Superior temporal gyrus (tissue), 1 donor: ENCODE data around the gene PPRC1.

Experiments used
- DNase-seq: peaks from one replicate; pipeline ENCODE4 v3.0.0-alpha.2; 2016; ENCODE audit errors: extremely low spot score

PPRC1 gene

GRCh38 chr10:102132563-102133372, at the start of gene PPRC1:
TSS of gene PPRC1 (plus strand) at chr10:102133040. CDS start at chr10:102133069, 29 bp downstream.
- DNase-seq: peak; percentile 99

DNA sequence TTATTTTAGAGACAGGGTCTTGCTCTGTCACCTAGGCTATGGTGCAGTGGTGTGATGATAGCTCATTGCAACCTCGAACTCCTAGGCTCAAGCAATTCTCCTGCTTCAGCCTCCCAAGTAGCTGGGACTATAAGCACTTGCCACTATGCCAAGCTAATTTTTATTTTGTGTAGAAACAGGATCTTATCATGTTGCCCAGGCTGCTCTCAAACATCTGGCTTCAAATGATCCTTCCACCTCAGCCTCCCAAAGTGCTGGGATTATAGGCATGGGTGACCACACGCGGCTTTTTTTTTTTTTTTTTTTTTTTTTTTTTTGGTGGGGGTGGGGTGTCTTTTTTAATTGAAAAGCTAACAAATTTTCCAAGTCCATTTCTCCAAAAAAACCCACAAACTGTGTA, 49.3 kb upstream of the PPRC1 start:
- no peak for DNase-seq

- DNase-seq: no peak
These were observed 47.5 kb upstream of the PPRC1 start for GRCh38 chr10:102085336-102085735.

- DNase-seq: no peak
These were observed 46.6 kb upstream of the PPRC1 start for GRCh38 chr10:102086196-102086595.

- no peak for DNase-seq
These were observed 42.1 kb upstream of the PPRC1 start for GRCh38 chr10:102090772-102091171.

GRCh38 chr10:102096449-102096848, 36.4 kb upstream of the PPRC1 start:
- no peak for DNase-seq

DNA sequence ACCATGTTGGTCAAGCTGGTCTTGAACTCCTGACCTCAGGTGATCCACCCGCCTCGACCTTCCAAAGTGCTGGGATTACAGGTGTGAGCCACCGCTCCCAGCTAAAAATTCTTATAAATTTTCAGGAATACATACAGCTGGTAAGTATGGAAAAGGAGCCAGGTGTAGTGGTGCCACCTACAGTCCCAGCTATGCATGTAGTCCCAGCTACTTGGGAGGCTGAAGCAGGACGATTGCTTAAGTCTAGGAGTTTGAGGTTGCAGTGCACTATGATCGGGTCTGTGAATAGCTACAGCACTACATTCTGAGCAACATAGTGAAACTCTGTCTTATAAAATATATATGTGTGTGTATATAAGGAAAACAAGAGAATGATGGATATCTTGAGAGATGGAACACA, 31.7 kb upstream of the PPRC1 start:
- no peak for DNase-seq

DNA sequence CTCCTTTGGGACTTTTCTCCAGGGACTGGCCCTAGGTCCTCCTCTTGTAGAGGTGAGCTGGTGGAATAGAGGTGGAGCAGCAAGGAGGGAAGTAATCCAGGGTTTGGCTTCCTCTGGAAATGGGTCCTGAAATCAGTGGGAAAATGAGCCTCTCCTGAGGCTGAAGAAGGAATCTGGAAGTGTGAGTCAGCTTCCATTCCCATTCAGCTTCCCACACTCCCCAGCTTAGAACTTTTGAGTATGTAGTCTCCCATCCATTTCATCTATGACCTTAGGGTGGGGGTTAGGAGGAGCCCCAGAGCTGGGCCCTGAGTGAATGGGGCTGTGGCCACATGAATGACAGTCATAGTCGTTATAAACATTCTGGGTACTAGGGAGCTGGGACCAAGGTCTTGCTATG, 30.4 kb upstream of the PPRC1 start:
- DNase-seq: no peak

GRCh38 chr10:102106998-102107397, 25.8 kb upstream of the PPRC1 start:
- DNase-seq: no peak

DNA sequence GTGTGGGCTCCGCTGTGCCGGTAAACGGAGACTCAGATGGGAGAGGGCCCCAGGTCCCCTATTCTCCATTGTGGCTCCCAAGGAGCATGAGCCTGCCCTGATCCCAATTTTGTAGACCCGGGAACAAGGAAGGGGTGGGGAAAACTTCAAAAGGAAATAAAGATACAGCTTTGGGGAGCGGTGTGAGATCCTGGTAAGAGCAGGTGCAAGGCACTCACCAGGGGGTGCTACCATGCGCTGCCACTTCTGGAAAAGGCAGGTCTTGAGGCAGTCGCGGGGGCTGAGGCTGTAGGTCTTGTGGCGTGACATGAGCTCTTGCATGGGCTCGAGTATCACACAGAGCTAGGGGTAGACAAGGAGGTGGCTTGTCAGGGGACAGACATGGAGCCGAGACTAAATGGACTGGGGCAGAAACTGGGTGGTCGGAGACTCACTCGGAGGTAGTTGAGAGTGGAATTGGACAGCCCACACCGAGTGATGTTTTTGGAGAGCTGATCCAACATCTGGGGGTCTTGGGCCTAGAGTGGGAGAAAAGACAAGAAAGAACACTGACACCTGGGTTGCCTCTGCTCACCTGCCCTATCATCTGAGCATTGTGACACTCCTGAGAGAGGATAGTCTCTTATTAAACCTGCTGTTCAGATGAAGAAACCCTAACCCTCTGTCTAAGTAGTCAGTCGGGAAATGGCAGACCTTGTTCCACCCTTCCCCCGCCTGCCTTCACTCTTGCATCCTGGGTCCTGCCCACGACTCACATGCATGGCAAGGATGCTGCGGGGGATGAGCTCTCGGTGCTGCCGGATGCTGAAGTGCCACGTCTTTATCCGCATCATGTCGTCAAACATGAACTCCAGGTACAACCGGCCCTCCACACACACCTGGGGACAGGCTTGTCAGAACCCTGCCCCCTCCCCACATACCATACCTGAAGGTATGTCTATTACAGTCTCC, 23.4 kb upstream of the PPRC1 start:
- DNase-seq: no peak

- no peak for DNase-seq
These were observed 21.6 kb upstream of the PPRC1 start for GRCh38 chr10:102111276-102111675.

DNA sequence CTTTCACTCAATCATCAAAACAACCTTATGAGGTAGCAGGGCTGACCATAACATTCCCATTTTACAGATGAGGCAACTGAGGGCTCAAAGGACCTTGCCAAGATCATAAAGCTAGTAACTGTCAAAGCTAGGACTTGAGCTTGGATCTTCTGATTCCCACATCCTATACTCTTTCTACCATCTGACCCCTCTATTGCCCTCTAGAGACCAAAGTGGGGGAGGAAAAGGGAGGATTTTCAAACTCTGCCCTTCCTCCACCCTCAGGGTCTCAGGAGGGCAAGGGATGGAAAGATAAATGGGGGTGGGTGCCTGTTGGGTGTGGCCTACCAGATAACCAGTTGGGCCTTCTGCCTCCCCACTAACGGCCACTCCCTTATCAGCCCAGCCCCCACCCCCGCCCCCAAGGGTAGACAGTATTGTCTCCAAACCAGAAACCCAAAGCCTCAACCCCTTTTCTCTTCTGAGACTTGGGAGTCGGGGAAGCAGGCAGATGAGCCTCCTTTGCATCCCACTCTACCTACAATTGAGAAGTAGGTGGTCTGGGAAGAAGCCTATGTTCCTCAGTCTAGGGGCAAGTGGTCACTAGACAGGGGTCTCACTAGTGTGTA, 20.5 kb upstream of the PPRC1 start:
- no peak for DNase-seq

DNA sequence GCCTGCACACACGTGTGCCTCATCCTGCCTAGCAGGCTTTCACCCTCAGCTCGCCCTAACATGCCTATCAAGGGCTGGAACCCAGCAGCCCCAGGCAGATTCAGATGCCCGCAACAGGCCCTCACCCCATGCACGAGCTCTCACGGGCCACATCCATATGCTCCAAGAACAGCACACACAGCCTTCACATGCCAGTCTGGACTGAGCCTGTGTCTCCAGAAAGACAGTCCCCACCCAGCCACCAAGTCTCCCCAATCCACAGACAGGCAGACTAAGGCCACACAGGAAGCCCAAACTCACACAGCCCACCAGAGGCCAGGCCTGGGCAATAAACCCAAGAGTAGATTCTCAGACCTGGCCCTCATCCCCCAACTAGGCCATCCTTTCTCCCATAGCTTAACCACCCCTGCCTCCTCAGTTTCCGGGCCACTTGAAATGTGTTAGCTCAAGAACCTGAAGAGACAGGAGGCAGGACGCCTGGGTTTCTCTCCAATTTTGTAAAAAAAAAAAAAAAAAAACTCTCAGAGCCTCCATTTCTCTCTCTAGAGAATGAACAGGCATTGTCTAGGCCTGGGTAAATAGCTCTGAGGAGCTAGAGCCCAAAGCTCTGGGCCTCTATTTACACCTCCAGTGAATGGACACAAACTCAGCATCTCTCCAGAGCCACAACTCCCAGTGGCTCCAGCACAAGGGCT, 19.4 kb upstream of the PPRC1 start:
- no peak for DNase-seq

- no peak for DNase-seq
These were observed 18.6 kb upstream of the PPRC1 start for GRCh38 chr10:102113956-102114857.

GRCh38 chr10:102114861-102115618, 17.8 kb upstream of the PPRC1 start:
- DNase-seq: peak; percentile 91

GRCh38 chr10:102115775-102116174, 17.1 kb upstream of the PPRC1 start:
- DNase-seq: peak; percentile 33

DNA sequence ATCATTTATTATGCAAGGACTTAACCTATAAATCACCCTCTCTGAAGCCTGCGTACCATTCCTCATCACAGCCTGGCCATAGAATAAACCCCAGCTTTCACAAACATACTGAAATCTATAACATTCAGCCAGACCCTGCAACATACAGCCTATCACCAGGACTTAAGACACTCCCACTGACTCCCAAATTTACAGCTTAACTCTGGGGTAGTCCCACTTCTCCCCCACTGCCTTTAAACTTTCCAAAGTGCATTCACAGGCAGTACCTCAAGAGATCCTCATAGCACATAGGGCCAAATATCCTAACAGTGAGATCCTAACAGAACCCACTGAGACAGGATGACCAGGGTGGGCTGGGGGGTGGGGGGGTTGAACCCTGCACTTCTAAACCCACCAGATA, 16.2 kb upstream of the PPRC1 start:
- DNase-seq: no peak

DNA sequence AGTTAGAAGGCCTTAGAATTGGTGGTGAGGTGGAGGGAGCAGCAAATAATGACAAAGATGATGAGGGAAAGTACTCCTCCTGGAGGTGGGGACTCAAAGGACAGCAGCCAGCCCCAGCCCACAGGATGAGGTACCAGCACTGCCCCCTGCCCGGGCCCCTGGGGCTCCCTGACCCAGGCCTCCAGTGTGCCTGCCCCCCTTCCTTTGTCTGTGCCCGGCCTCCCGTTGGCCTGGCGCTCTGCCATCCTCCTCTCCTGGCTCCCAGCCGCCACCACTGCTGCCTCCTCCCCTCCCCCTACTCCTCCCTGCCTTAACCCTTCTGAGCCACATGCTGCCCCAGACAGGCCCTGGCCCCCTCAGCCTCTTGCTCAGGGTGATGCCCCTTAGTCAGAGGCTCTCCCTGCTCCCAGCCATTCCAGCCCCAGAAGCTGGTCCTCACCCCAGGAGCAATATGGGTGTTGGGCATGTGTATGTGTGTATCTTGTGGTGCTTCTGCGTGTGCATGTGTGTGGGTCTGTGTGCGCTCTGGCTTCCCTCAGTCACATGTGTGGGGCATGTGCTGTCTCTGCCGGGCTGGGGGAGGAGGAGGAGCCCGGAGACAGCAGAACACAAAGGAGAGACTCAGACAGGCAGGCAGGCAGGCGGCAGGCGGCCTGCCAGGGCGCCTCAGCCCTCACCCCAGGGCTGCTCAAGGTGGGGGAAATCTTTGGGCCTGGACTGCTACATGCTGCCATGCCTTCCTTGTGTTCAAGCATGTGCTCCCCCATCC, 15.3 kb upstream of the PPRC1 start:
- DNase-seq: peak; percentile 83

GRCh38 chr10:102118867-102119266, 14.0 kb upstream of the PPRC1 start:
- DNase-seq: peak; percentile 48
